Esophagus (tissue), 2 donors: ENCODE data around the gene GPNMB. TPM values are rescaled to one million over a fixed set of nuclear protein-coding genes. Genes with fewer than 3 reads are reported as not detected.

Source experiments
- H3K27ac ChIP-seq, 2 donors: one replicate each; pipeline ENCODE4 v1.5.1; 2013; ENCODE audit warnings: low read depth in 2 of 2, mild to moderate bottlenecking in 2 of 2, inconsistent platforms in 1 of 2, low read length in 1 of 2, moderate library complexity in 1 of 2
- H3K27me3 ChIP-seq, 2 donors: one replicate each; pipeline ENCODE4 v1.6.1; 2013; ENCODE audit warnings: low read length in 2 of 2, control low read depth in 1 of 2, mild to moderate bottlenecking in 1 of 2; ENCODE audit not compliant: insufficient read depth in 2 of 2, control insufficient read depth in 1 of 2
- H3K36me3 ChIP-seq, 2 donors: one replicate each; pipeline ENCODE4 v1.6.1; 2013; ENCODE audit warnings: low read length in 1 of 2; ENCODE audit not compliant: control insufficient read depth in 2 of 2, insufficient read depth in 2 of 2
- H3K4me1 ChIP-seq, 2 donors: one replicate each; pipeline ENCODE4 v1.6.1; 2013; ENCODE audit warnings: low read length in 1 of 2; ENCODE audit not compliant: control insufficient read depth in 2 of 2, insufficient read depth in 2 of 2
- H3K4me3 ChIP-seq, 2 donors: one replicate each; pipeline ENCODE4 v1.5.1; 2013; ENCODE audit warnings: low read length in 2 of 2, mild to moderate bottlenecking in 2 of 2, low read depth in 1 of 2, moderate library complexity in 1 of 2
- H3K9me3 ChIP-seq, 2 donors: one replicate each; pipeline ENCODE4 v1.6.1; 2013; ENCODE audit warnings: mild to moderate bottlenecking in 2 of 2, low read depth in 1 of 2, low read length in 1 of 2, moderate library complexity in 1 of 2; ENCODE audit not compliant: control insufficient read depth in 2 of 2, insufficient read depth in 1 of 2
- WGBS, 2 donors: extraction: QIAGEN DNeasy Blood & Tissue Kit; methylation state at CpG; one replicate each; pipeline ENCODE4 v1.1.7; 2013; 5-methylcytosine and 5-hydroxymethylcytosine counted together
- polyA plus RNA-seq, 2 donors: library from polyadenylated mRNA; stranded (reverse); fragments of 200-250 nt; gene quantifications; one replicate each; pipeline ENCODE4 v1.2.3, GENCODE V29; 2013
- donor health status: healthy with polysubstance abuse.
- donor health status: Bipolar disorder and iron deficiency.

Gene GPNMB
- polyA plus RNA-seq, 2 donors: 30.6 to 55.0 TPM

GRCh38 chr7:23276947-23277346, 30.4 kb downstream of the GPNMB start:
- Histone ChIP-seq H3K4me1 (peaks cover 0 to 2% of the 10 kb centered on the region in 2 donors), H3K27ac (no peak overlapping the region), H3K4me3 (no peak overlapping the region), H3K27me3 (no peaks in the 10 kb centered on the region), H3K9me3 (no peaks in the 10 kb centered on the region), H3K36me3 (no peaks in the 10 kb centered on the region)
- 85 to 91% methylated on average over 3 of the region's 3 CpGs for WGBS, 2 donors

DNA sequence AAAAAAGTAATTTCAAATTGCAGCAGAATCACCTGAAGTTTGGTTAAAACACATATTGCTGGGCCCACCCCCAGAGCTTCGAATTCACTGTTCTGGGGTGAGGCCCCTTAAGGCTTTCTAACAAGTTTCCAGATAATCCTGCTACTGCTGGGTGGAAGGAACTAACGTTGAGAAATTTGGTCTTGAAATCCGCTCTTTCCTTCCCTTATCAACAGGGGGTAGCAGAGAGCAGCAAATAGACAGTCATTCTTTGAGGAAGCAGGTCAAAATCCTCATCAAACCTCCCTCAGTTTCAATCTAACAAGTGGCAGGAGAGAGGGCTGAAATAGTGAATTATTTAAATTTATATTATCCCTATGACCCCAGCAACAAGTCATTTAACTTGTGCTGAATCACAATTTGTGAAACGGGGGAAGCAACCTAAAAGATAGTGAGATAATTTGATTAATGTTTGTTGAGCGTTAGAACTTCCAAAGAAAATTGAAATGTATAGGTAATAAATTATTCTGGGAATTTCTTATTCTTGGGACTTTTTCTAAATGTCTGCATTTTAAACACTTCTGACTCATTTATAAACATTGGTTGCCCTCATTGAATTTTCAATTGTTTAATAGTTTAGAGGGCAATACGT, 30.9 kb downstream of the GPNMB start:
- WGBS, 2 donors: 37 to 39% methylated on average over 6 of the region's 6 CpGs
- no peaks in the 10 kb centered on the region for H3K27me3 ChIP-seq

GRCh38 chr7:23279819-23280525, 33.4 kb downstream of the GPNMB start:
- H3K4me3 ChIP-seq: no peak overlapping the region

More for the DNA sequence above, 30.9 kb downstream of the GPNMB start:
- Histone ChIP-seq H3K9me3 (no peaks in the 10 kb centered on the region), H3K27ac (no peak overlapping the region), H3K4me3 (no peak overlapping the region), H3K4me1 (peaks cover 0 to 2% of the 10 kb centered on the region in 2 donors), H3K36me3 (no peaks in the 10 kb centered on the region)

DNA sequence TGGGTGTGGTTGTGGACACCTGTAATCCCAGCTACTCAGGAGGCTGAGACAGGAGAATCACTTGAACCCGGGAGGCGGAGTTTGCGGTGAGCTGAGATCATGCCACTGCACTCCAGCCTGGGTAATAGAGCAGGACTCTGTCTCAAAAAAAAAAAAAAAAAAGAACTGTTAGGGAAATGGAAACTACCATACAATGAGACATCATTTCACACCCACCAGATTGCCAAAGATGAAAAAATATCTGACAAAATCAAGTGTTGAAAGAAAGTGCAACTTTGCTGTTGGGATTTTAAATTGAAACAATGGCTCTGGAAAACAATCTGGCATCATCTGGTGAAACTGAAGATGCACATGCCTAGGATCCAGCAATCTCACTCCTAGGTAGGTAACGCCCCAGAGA, 36.5 kb downstream of the GPNMB start:
- Histone ChIP-seq H3K9me3 (no peaks in the 10 kb centered on the region), H3K4me3 (no peak overlapping the region), H3K27me3 (no peaks in the 10 kb centered on the region), H3K27ac (no peak overlapping the region), H3K36me3 (no peaks in the 10 kb centered on the region), H3K4me1 (no peaks in the 10 kb centered on the region)
- 91 to 96% methylated on average over 4 of the region's 4 CpGs for WGBS, 2 donors

More at GRCh38 chr7:23279819-23280525, 33.4 kb downstream of the GPNMB start:
- Histone ChIP-seq H3K27ac (no peak overlapping the region), H3K36me3 (no peaks in the 10 kb centered on the region), H3K9me3 (no peaks in the 10 kb centered on the region), H3K27me3 (no peaks in the 10 kb centered on the region), H3K4me1 (no peaks in the 10 kb centered on the region)
- WGBS, 2 donors: 93% methylated on average over 2 of the region's 2 CpGs

- no peaks in the 10 kb centered on the region for H3K4me1 ChIP-seq
- H3K27ac ChIP-seq: no peak overlapping the region
- H3K4me3 ChIP-seq: no peak overlapping the region
- WGBS, 2 donors: 92 to 93% methylated on average over 2 of the region's 2 CpGs
- no peaks in the 10 kb centered on the region for H3K27me3 ChIP-seq
- H3K9me3 ChIP-seq: no peaks in the 10 kb centered on the region
- H3K36me3 ChIP-seq: no peaks in the 10 kb centered on the region
Measured at GRCh38 chr7:23284871-23285270, 38.3 kb downstream of the GPNMB start.

DNA sequence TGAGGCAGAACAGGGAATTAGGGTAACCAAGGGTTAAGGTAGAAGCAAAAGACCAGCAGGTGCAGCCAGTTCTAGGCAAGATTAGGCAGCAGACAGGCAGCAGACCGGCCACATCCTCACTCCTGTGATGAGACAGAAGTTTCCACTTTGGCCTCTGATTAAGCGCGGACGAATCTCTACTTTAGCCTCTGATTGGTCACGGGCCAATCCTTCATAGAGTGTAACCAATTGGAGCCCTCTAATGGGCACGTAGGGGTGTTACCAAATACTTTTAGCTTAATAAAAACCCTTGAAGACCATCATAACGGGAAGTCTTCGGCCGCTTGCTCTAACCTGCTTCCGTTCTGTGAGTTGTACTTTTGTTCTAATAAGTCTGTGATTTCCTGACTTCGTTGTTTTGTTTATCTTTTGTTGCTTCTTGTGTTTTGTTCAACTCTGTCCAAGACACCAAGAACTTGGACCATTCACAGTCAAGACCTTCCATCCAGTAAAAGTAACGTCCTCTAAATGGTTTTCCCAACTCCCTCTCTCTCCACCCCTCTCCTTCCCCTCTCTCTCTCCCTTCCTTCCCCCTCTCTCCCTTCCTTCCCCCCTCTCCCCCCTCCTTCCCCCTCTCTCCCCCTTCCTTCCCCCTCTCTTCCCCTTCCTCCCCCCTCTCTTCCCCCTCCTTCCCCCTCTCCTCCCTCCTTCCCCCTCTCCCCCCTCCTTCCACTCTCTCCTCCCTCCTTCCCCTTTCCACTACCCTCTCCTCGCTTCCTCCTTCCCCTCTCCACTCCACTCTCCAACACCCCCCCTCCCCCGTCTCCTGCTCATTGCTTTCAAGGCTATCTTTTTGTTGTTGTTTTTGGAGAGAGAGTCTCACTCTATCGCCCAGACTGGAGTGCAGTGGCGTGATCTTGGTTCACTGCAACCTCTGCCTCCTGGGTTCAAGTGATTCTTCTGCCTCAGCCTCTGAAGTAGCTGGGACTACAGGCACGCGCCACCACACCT, 39.4 kb downstream of the GPNMB start:
- 80 to 83% methylated on average over 18 of the region's 18 CpGs for WGBS, 2 donors
- Histone ChIP-seq H3K27me3 (no peaks in the 10 kb centered on the region), H3K27ac (no peak overlapping the region), H3K9me3 (no peaks in the 10 kb centered on the region), H3K36me3 (no peaks in the 10 kb centered on the region), H3K4me1 (no peaks in the 10 kb centered on the region), H3K4me3 (no peak overlapping the region)

GRCh38 chr7:23287612-23288011, 41.0 kb downstream of the GPNMB start:
- H3K27me3 ChIP-seq: no peaks in the 10 kb centered on the region
- WGBS, 2 donors: 81 to 87% methylated on average over 5 of the region's 5 CpGs

DNA sequence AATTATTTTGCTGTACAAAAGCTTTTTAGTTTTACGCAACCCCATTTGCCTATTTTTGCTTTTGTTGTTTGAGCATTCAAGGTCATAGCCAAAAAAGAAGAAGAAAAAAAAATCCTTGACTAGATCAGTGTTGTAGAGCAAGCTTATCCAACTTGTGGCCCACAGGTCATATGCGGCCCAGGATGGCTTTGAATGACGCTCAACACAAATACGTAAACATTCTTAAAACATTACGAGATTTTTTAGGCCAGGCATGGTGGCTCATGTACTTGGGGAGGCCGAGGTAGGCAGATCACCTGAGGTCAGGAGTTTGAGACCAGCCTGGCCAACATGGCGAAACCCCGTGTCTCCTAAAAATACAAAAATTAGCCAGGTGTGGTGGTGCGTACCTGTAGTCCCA, 44.4 kb downstream of the GPNMB start:
- H3K4me3 ChIP-seq: no peak overlapping the region
- WGBS, 2 donors: 96% methylated on average over 9 of the region's 9 CpGs
- no peaks in the 10 kb centered on the region for H3K27me3 ChIP-seq
- H3K27ac ChIP-seq: no peak overlapping the region
- H3K4me1 ChIP-seq: no peaks in the 10 kb centered on the region
- no peaks in the 10 kb centered on the region for H3K36me3 ChIP-seq
- no peaks in the 10 kb centered on the region for H3K9me3 ChIP-seq

More at GRCh38 chr7:23287612-23288011, 41.0 kb downstream of the GPNMB start:
- Histone ChIP-seq H3K36me3 (no peaks in the 10 kb centered on the region), H3K4me3 (no peak overlapping the region), H3K9me3 (no peaks in the 10 kb centered on the region), H3K4me1 (no peaks in the 10 kb centered on the region), H3K27ac (no peak overlapping the region)

- Histone ChIP-seq H3K4me3 (no peak overlapping the region), H3K27me3 (no peaks in the 10 kb centered on the region), H3K27ac (no peak overlapping the region), H3K36me3 (no peaks in the 10 kb centered on the region), H3K9me3 (no peaks in the 10 kb centered on the region), H3K4me1 (no peaks in the 10 kb centered on the region)
- 54 to 67% methylated on average over 3 of the region's 3 CpGs for WGBS, 2 donors
Measured at GRCh38 chr7:23291957-23292560, 45.5 kb downstream of the GPNMB start.
